GM12874 (cell line): ENCODE measurements around the gene MIA.

ENCODE experiments used
- CTCF ChIP-seq: IDR thresholded peaks from 2 replicates; pipeline ENCODE4 v1.5.1; 2011; ENCODE audit warnings: low read depth, mild to moderate bottlenecking, control low read depth, low read length, moderate library complexity; ENCODE audit not compliant: insufficient read depth

The MIA gene

GRCh38 chr19:40754611-40755247 lies 20.6 kb upstream of the MIA start:
- no peak for TF ChIP-seq CTCF

- no peak for TF ChIP-seq CTCF
Observed at GRCh38 chr19:40755248-40755624, 20.1 kb upstream of the MIA start.

- TF ChIP-seq CTCF: no peak
Observed at GRCh38 chr19:40755791-40756190, 19.5 kb upstream of the MIA start.

- TF ChIP-seq CTCF: no peak
Observed at GRCh38 chr19:40756502-40757110, 18.7 kb upstream of the MIA start.

GRCh38 chr19:40758491-40758890 lies 16.8 kb upstream of the MIA start:
- TF ChIP-seq CTCF: no peak

GRCh38 chr19:40759352-40759751 lies 16.0 kb upstream of the MIA start:
- TF ChIP-seq CTCF: no peak

- TF ChIP-seq CTCF: no peak
Observed at GRCh38 chr19:40762754-40763470, 12.4 kb upstream of the MIA start.
